A549 (cell line): ENCODE results near the gene GPR171. TPM values are rescaled to one million over a fixed set of nuclear protein-coding genes. Genes with fewer than 3 reads are reported as not detected.

Experiments
- FOSB ChIP-seq: fragments of 250-450 bp; sonication (Bioruptor Pico); IDR thresholded peaks from 2 replicates; pipeline ENCODE4 v1.5.0; 2020; ENCODE audit warnings: mild to moderate bottlenecking, moderate library complexity
- HMGXB4 ChIP-seq: fragments of 250-450 bp; sonication (Bioruptor Pico); IDR thresholded peaks from 2 replicates; pipeline ENCODE4 v1.5.0; 2021; ENCODE audit warnings: mild to moderate bottlenecking, moderate library complexity, borderline replicate concordance
- HOXB5 ChIP-seq: fragments of 250-450 bp; sonication (Bioruptor Pico); IDR thresholded peaks from 2 replicates; pipeline ENCODE4 v1.5.0; 2020; ENCODE audit warnings: mild to moderate bottlenecking, moderate library complexity
- MAZ ChIP-seq: fragments of 150-350 bp; IDR thresholded peaks from 2 replicates; pipeline ENCODE4 v1.6.1; 2014; ENCODE audit warnings: antibody characterized with exemption, low read depth, low read length, borderline replicate concordance
- RNF2 ChIP-seq: fragments of 200-600 bp; sonication (generic); IDR thresholded peaks from 2 replicates; pipeline ENCODE4 v1.6.1; 2016; ENCODE audit warnings: low read depth, mild to moderate bottlenecking, antibody characterized with exemption, moderate library complexity, borderline replicate concordance
- TFCP2L1 ChIP-seq: fragments of 250-450 bp; sonication (Bioruptor Pico); IDR thresholded peaks from 2 replicates; pipeline ENCODE4 v1.5.0; 2021; ENCODE audit warnings: mild to moderate bottlenecking
- polyA plus RNA-seq, 4 experiments: library from polyadenylated mRNA; depleted of rRNA in 3 of 4; stranded (reverse); fragments of >200 nt; fragmentation: RNase III in 1 of 4; extraction: RNeasy Plus Mini Kit Qiagen cat#74134 plus additional on column Dnase treatment in 1 of 4; gene quantifications; 2 replicates in 3 of 4; 3 replicates in 1 of 4; pipeline ENCODE4 v1.2.3, GENCODE V29; 2011 to 2017
- small RNA-seq, 6 experiments: library from RNA; depleted of rRNA; stranded (forward); fragments of <200 nt; gene quantifications; one replicate each; pipeline ENCODE3, GENCODE V24; 2012

The GPR171 gene
- polyA plus RNA-seq, 2 of the 4 experiments (the other 2 are of a cell fraction) = not detected

GRCh38 chr3:151152455-151153079 is 50.4 kb downstream of the GPR171 start (continued):
- TF ChIP-seq MAZ = no peak
- no peak for TF ChIP-seq FOSB (CRISPR knock-in tag)
- TF ChIP-seq TFCP2L1 (CRISPR knock-in tag) = no peak
- TF ChIP-seq HOXB5 (CRISPR knock-in tag) = no peak
- no peak for TF ChIP-seq RNF2
- no peak for TF ChIP-seq HMGXB4 (CRISPR knock-in tag)

Small RNAs within 50 kb of the gene (small RNA-seq; reads per million reads assigned to genes)
- 0 to 24.9 (median 0) reads per million in 6 experiments for gene RNA5SP145

Other genes starting within 250 kb of the GPR171 start
- not detected in 2 replicates for gene CLRN1, start 230.5 kb downstream of the GPR171 start, polyA plus RNA-seq (2011; rRNA removed)
- gene CLRN1, start 230.5 kb downstream of the GPR171 start, polyA plus RNA-seq (2017; fragmentation: RNase III; extraction: RNeasy Plus Mini Kit Qiagen cat#74134 plus additional on column Dnase treatment) = not detected in 3 replicates
- gene MED12L, start 117.6 kb downstream of the GPR171 start, polyA plus RNA-seq (2011; rRNA removed) = 0.63 and 0.66 TPM in 2 replicates
- 0.32 to 0.40 TPM (median 0.37 TPM) in 3 replicates for gene MED12L, start 117.6 kb downstream of the GPR171 start, polyA plus RNA-seq (2017; fragmentation: RNase III; extraction: RNeasy Plus Mini Kit Qiagen cat#74134 plus additional on column Dnase treatment)
- not detected in 2 replicates for gene P2RY14, start 75.3 kb upstream of the GPR171 start, polyA plus RNA-seq (2011; rRNA removed)
- not detected in 3 replicates for gene P2RY14, start 75.3 kb upstream of the GPR171 start, polyA plus RNA-seq (2017; fragmentation: RNase III; extraction: RNeasy Plus Mini Kit Qiagen cat#74134 plus additional on column Dnase treatment)
- gene GPR87, start 113.6 kb upstream of the GPR171 start, polyA plus RNA-seq (2011; rRNA removed) = 0.52 and 0.56 TPM in 2 replicates
- 0.41 to 0.66 TPM (median 0.41 TPM) in 3 replicates for gene GPR87, start 113.6 kb upstream of the GPR171 start, polyA plus RNA-seq (2017; fragmentation: RNase III; extraction: RNeasy Plus Mini Kit Qiagen cat#74134 plus additional on column Dnase treatment)
- gene P2RY13, start 126.3 kb upstream of the GPR171 start, polyA plus RNA-seq (2011; rRNA removed) = not detected in 2 replicates
- gene P2RY13, start 126.3 kb upstream of the GPR171 start, polyA plus RNA-seq (2017; fragmentation: RNase III; extraction: RNeasy Plus Mini Kit Qiagen cat#74134 plus additional on column Dnase treatment) = not detected in 3 replicates
- gene P2RY12, start 181.5 kb upstream of the GPR171 start, polyA plus RNA-seq (2011; rRNA removed) = not detected in 2 replicates
- gene P2RY12, start 181.5 kb upstream of the GPR171 start, polyA plus RNA-seq (2017; fragmentation: RNase III; extraction: RNeasy Plus Mini Kit Qiagen cat#74134 plus additional on column Dnase treatment) = not detected in 3 replicates